Keratinocyte (primary cell): ENCODE results near the gene OR10V1. TPM values are rescaled to one million over a fixed set of nuclear protein-coding genes. Genes with fewer than 3 reads are reported as not detected.

Source experiments
- DNase-seq: peaks from one replicate; pipeline ENCODE4 v3.0.0-alpha.2; 2011; ENCODE audit warnings: low read depth, missing footprints, low spot score
- FAIRE-seq: peaks from 2 replicates; lab custom pipeline; 2011; peaks lifted over from hg19 to GRCh38; lab: Jason Lieb, UNC
- H2AFZ ChIP-seq: 2 replicates; pipeline ENCODE4 v1.6.0; 2012; ENCODE audit warnings: low read length, control low read depth, inconsistent platforms; ENCODE audit not compliant: control insufficient read depth
- H3K27ac ChIP-seq: 2 replicates; pipeline ENCODE4 v1.5.1; 2011; ENCODE audit warnings: low read length; ENCODE audit not compliant: control insufficient read depth, insufficient read depth
- H3K27me3 ChIP-seq: 3 replicates; pipeline ENCODE4 v1.6.0; 2011; ENCODE audit warnings: low read length; ENCODE audit not compliant: control insufficient read depth, insufficient read depth; ENCODE audit errors: extremely low read depth
- H3K36me3 ChIP-seq, 2 experiments: 2 replicates in 1 of 2; 3 replicates in 1 of 2; pipeline ENCODE4 v1.5.1; 2011; ENCODE audit warnings: low read length in 2 of 2, mild to moderate bottlenecking in 1 of 2; ENCODE audit not compliant: control insufficient read depth in 2 of 2, insufficient read depth in 2 of 2; ENCODE audit errors: extremely low read depth in 1 of 2
- H3K4me1 ChIP-seq: 3 replicates; pipeline ENCODE4 v1.5.1; 2011; ENCODE audit warnings: low read length; ENCODE audit not compliant: control insufficient read depth, insufficient read depth; ENCODE audit errors: extremely low read depth
- H3K4me2 ChIP-seq: 3 replicates; pipeline ENCODE4 v1.6.0; 2011; ENCODE audit warnings: low read depth, low read length; ENCODE audit not compliant: control insufficient read depth, insufficient read depth; ENCODE audit errors: extremely low read depth
- H3K4me3 ChIP-seq, 3 experiments: fragments of 200-600 bp in 1 of 3; sonication (generic) in 1 of 3; 2 replicates in 2 of 3; 3 replicates in 1 of 3; pipeline ENCODE4 v1.5.1; 2011 to 2016; ENCODE audit warnings: low read length in 3 of 3, mild to moderate bottlenecking in 3 of 3, control low read depth in 2 of 3, inconsistent platforms in 1 of 3, low read depth in 1 of 3, mixed read lengths in 1 of 3, mixed run types in 1 of 3, moderate library complexity in 1 of 3; ENCODE audit not compliant: control insufficient read depth in 2 of 3, insufficient read depth in 2 of 3; ENCODE audit errors: extremely low read depth in 1 of 3
- H3K79me2 ChIP-seq: 2 replicates; pipeline ENCODE4 v1.6.0; 2012; ENCODE audit warnings: low read length; ENCODE audit not compliant: control insufficient read depth, insufficient read depth
- H3K9ac ChIP-seq: 3 replicates; pipeline ENCODE4 v1.6.0; 2011; ENCODE audit warnings: low read length; ENCODE audit not compliant: control insufficient read depth, insufficient read depth; ENCODE audit errors: extremely low read depth
- H3K9me1 ChIP-seq: 3 replicates; pipeline ENCODE4 v1.6.0; 2011; ENCODE audit warnings: low read length; ENCODE audit not compliant: control insufficient read depth, insufficient read depth; ENCODE audit errors: extremely low read depth
- H3K9me3 ChIP-seq: 2 replicates; pipeline ENCODE4 v1.5.1; 2012; ENCODE audit warnings: low read depth, low read length; ENCODE audit not compliant: control insufficient read depth
- H4K20me1 ChIP-seq: 3 replicates; pipeline ENCODE4 v1.6.0; 2011; ENCODE audit warnings: low read length; ENCODE audit not compliant: control insufficient read depth, insufficient read depth; ENCODE audit errors: extremely low read depth
- EZH2 ChIP-seq: IDR thresholded peaks from one replicate; pipeline ENCODE4 v1.6.1; 2012; ENCODE audit warnings: inconsistent platforms, mild to moderate bottlenecking, low read length, moderate library complexity
- dilution Hi-C: fragments of 300-500 bp; cut with MboI; formaldehyde crosslinking; loops from one replicate; pipeline ENCODE4 v1.7.0; 2020; ENCODE audit warnings: low sequenced_read_pairs; ENCODE audit not compliant: extremely low pct_ligation_motif_present
- polyA plus RNA-seq, 5 experiments: library from polyadenylated mRNA; depleted of rRNA in 3 of 5; stranded (reverse) in 3 of 5; stranded (forward) in 1 of 5; unstranded in 1 of 5; fragments of >200 nt; gene quantifications; 1 replicate in 1 of 5; 2 replicates in 3 of 5; 3 replicates in 1 of 5; pipeline versions ENCODE4 v1.2.1 to v1.2.3, GENCODE V29; 2011 to 2012; ENCODE audit warnings: missing spikeins in 2 of 5, low read depth in 1 of 5, low replicate concordance in 1 of 5
- TF ChIP-seq, protein P1 (sequence below), 3 experiments: IDR thresholded peaks in 1 of 3; conservative IDR thresholded peaks in 1 of 3; optimal IDR thresholded peaks in 1 of 3; 2 replicates in 2 of 3; 3 replicates in 1 of 3; pipeline versions ENCODE3 to v1.5.1; 2011; ENCODE audit warnings: low read length in 3 of 3, mild to moderate bottlenecking in 3 of 3, moderate library complexity in 2 of 3, control low read depth in 1 of 3, inconsistent platforms in 1 of 3; ENCODE audit not compliant: insufficient read depth in 2 of 3; ENCODE audit errors: extremely low read depth in 1 of 3

The OR10V1 gene
- polyA plus RNA-seq, 1 donor (not counting 4 experiments of a cell fraction or from before 2014, with no cell fraction given), result not detected

DNA sequence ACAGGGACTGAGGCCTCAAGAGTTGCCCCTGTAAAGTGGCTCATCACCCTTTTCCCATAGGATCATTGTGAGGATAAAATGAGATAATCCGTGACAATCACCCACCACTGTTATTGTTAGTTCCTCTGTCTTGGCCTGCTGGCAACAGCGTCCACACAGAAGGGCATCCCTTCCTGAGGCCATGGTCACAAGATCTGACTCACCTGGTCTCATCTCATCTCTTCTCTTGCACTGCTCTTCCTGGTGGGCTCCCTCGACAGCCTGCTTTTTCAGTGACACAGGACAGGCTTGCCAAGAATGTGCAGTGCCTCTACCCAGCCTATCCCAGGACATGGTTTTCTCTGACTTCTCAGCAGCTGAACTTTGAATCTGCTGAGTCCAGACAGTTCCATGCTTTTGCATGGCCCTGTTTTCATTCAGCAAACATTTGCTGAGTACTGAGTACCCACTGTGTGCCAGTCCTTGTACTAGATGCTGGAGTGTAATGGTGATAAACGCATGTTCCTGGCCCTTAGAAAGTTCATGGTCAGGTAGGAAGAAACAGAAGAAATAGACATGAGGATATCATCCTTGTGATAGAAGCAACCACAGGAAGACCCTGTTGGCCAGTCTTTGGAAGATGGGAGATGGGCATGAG lies 44.9 kb upstream of the OR10V1 start:
- Histone ChIP-seq H3K4me2 (no peak overlapping the region), H3K79me2 (peaks cover 79% of the 10 kb centered on the region), H3K27ac (no peak overlapping the region), H2AFZ (no peak overlapping the region), H4K20me1 (peaks cover 26% of the 10 kb centered on the region), H3K9me3 (no peaks in the 10 kb centered on the region), H3K9me1 (peaks cover 15% of the 10 kb centered on the region), H3K4me3 (no peak overlapping the region), H3K36me3 (peaks cover 16 to 17% of the 10 kb centered on the region in 2 experiments), H3K27me3 (no peaks in the 10 kb centered on the region), H3K9ac (no peak overlapping the region), H3K4me1 (peaks cover 21% of the 10 kb centered on the region)
- TF ChIP-seq, protein P1, sequence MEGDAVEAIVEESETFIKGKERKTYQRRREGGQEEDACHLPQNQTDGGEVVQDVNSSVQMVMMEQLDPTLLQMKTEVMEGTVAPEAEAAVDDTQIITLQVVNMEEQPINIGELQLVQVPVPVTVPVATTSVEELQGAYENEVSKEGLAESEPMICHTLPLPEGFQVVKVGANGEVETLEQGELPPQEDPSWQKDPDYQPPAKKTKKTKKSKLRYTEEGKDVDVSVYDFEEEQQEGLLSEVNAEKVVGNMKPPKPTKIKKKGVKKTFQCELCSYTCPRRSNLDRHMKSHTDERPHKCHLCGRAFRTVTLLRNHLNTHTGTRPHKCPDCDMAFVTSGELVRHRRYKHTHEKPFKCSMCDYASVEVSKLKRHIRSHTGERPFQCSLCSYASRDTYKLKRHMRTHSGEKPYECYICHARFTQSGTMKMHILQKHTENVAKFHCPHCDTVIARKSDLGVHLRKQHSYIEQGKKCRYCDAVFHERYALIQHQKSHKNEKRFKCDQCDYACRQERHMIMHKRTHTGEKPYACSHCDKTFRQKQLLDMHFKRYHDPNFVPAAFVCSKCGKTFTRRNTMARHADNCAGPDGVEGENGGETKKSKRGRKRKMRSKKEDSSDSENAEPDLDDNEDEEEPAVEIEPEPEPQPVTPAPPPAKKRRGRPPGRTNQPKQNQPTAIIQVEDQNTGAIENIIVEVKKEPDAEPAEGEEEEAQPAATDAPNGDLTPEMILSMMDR (optimal IDR thresholded peaks at IDR 0.05 in 1 of 3, IDR thresholded peaks at IDR 0.05 in 1 of 3, conservative IDR thresholded peaks at IDR 0.05 in 1 of 3; ENCODE audit: extremely low read depth in 1 of 3, insufficient read depth in 2 of 3, low read length in 3 of 3), result no peak
- no peak for TF ChIP-seq EZH2
- no peak for FAIRE-seq
- dilution Hi-C loops, result no loop called here
- DNase-seq, result no peak

DNA sequence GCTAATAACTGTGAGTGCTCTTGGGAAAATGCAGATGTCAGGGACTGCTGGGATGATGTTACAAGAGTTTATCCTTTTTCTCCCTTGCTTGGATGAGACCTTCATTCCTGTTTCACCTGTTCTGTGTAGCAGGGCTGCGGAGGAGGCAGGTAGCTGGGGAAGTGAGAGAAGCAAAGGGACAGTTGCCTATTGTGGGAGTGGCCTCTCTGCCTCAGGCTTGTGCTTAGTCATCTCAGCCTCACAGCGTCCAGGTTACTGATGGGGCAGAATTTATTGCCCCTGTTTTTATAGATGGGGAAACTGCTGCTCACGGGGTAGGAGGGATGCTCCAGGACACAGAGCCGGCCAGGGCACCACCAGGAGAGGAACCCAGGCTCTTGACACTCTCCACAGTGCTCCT lies 43.2 kb upstream of the OR10V1 start:
- DNase-seq (no peak), FAIRE-seq (peak; percentile 69)
- no peak overlapping the region for H2AFZ ChIP-seq
- H3K9ac ChIP-seq, result peak overlapping the region; percentile 96
- H3K36me3 ChIP-seq, result peaks cover 9 to 11% of the 10 kb centered on the region in 2 experiments
- H3K4me3 ChIP-seq, result peak overlapping the region; percentile 87 to 97 (median 96)
- peaks cover 62% of the 10 kb centered on the region for H3K79me2 ChIP-seq
- TF ChIP-seq, protein P1 (optimal IDR thresholded peaks at IDR 0.05 in 1 of 3, IDR thresholded peaks at IDR 0.05 in 1 of 3, conservative IDR thresholded peaks at IDR 0.05 in 1 of 3; ENCODE audit: extremely low read depth in 1 of 3, insufficient read depth in 2 of 3, low read length in 3 of 3), result no peak
- no peak for TF ChIP-seq EZH2
- peak overlapping the region; percentile 95 for H3K27ac ChIP-seq
- no peaks in the 10 kb centered on the region for H3K27me3 ChIP-seq
- no peaks in the 10 kb centered on the region for H3K9me3 ChIP-seq
- peaks cover 15% of the 10 kb centered on the region for H3K9me1 ChIP-seq
- peaks cover 18% of the 10 kb centered on the region for H4K20me1 ChIP-seq
- dilution Hi-C loops, result no loop called here
- H3K4me2 ChIP-seq, result peak overlapping the region; percentile 99
- H3K4me1 ChIP-seq, result peaks cover 21% of the 10 kb centered on the region
